Activated CD8-positive, alpha-beta memory T cell treated with anti-CD3 and anti-CD28 coated beads for 36 hours (primary cell): ENCODE data around the gene ADCYAP1R1. TPM values are rescaled to one million over a fixed set of nuclear protein-coding genes. Genes with fewer than 3 reads are reported as not detected.

Experiments used
- total RNA-seq, 2 experiments: library from RNA; stranded (reverse); gene quantifications; one replicate each; pipeline ENCODE4 v1.2.3, GENCODE V29; 2021

Gene ADCYAP1R1
- total RNA-seq, 2 experiments from 2014 or later, result not detected

Other genes starting within 250 kb of the ADCYAP1R1 start
- gene AQP1, start 140.5 kb upstream of the ADCYAP1R1 start, total RNA-seq, result under 1 TPM; 0.25 to 0.38 TPM
- gene GHRHR, start 88.4 kb upstream of the ADCYAP1R1 start, total RNA-seq, result not detected